Measurements from ENCODE around the gene COBLL1.

- TF ChIP-seq POLR2A (IDR thresholded peaks at IDR 0.05) (no peak), CTCF (IDR thresholded peaks at IDR 0.05) (no peak), EP300 (IDR thresholded peaks at IDR 0.05) (no peak)
Observed at GRCh38 chr2:164671664-164672396, 169.8 kb downstream of the COBLL1 start.
